ENCODE measurements around the gene POFUT1. TPM values are rescaled to one million over a fixed set of nuclear protein-coding genes. Genes with fewer than 3 reads are reported as not detected.

The POFUT1 gene
- total RNA-seq, 2 experiments from 2014 or later = 51.8 to 54.3 TPM

DNA sequence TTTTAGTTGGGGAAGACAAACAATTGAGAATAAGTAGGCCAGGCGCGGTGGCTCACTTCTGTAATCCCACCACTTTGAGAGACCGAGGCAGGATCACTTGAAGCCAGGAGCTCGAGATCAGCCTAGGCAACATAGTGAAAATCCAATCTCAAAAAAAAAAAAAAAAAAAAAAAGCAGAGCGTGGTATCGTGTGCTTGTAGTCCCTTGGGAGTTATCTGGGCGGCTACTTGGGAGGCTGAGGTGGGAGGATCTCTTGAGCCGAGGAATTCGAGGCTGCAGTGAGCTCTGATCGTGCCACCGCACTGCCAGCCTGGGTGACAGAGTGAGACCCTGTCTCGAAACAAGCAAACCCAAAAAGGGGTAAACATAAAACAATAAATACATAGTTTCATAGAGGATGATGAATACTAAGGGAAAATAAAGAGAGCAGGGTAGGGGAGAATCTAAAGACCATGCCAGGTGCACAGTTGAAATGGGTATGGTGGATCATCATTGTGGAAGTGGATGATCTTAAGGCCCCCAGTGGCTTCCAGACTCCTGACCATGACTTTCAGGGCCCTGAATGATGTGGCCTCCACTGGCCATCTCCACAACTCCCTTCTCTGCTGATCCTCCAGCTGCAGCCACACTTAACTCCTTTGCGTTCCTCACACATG is 947 bp downstream of the POFUT1 start:
- DNase-seq (no peak), ATAC-seq (no peak)
- H3K4me1 Mint-ChIP-seq = peaks cover 56% of the 10 kb centered on the region
- H3K36me3 Mint-ChIP-seq (ENCODE audit: low read depth) = peaks cover 76% of the 10 kb centered on the region
- intact Hi-C loops (cut with DNase I, micrococcal nuclease) = loop anchor here (5.0 to 10.0 kb wide), 4 partner anchors 101 to 759 kb away; partner anchors contain the start of genes BCL2L1 (in 1 of the 2) and TM9SF4 (in 1 of the 2)
- H3K27me3 Mint-ChIP-seq = no peaks in the 10 kb centered on the region
- H3K4me3 Mint-ChIP-seq = peak overlapping the region; percentile 89
- CTCF ChIA-PET = interaction anchor here (0.8 to 1.1 kb wide), 3 partner anchors 10 to 149 kb away, joined by 3 read pairs; partner anchors contain the start of gene ASXL1
- H3K9me3 Mint-ChIP-seq (ENCODE audit: low read depth) = no peaks in the 10 kb centered on the region
- H3K27ac Mint-ChIP-seq = peak overlapping the region; percentile 86
- POLR2A ChIA-PET = interaction anchor here (0.7 kb wide), 2 partner anchors 92 to 137 kb away, joined by 3 read pairs; no protein-coding TSS in a partner anchor

DNA sequence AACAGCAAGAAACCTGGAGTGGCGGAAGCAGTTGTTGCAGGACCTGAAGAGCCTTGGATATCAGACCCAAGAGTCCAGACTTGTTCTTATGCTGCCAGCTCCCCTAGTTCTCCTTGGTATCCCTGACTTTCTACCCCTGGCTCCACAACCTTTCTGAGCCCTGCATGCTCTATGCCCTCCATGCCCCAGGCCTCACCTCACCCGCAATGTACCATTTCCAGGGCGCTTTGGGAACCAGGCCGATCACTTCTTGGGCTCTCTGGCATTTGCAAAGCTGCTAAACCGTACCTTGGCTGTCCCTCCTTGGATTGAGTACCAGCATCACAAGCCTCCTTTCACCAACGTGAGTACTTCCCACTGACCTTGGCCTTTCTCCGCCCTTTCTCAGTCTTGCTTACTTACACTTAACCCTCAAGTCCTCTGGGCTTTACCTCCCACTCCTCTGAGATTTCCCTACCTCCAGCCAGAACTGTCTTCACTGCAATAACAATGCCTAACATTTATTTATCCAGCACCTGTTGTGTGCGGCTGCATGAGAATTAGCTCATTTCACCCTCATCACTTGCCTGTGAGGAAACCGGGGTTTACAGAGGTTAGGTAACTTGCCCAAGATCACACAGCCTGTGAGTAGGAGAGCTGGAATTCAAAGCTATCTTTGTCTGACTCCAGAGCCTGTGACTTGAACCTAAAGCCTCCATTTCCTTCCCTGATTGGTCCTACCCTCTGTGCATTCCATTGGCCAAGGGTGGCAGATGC is 2.3 kb downstream of the POFUT1 start:
- peaks cover 78% of the 10 kb centered on the region for H3K36me3 Mint-ChIP-seq (ENCODE audit: low read depth)
- intact Hi-C loops (cut with DNase I, micrococcal nuclease) = loop anchor here (5.0 to 10.0 kb wide), 4 partner anchors 103 to 757 kb away; partner anchors contain the start of genes BCL2L1 (in 1 of the 2) and TM9SF4 (in 1 of the 2)
- no peaks in the 10 kb centered on the region for H3K27me3 Mint-ChIP-seq
- CTCF ChIA-PET = interaction anchor here (0.6 to 0.7 kb wide), 2 partner anchors 107 to 246 kb away, joined by 3 read pairs; no protein-coding TSS in a partner anchor
- no peak for DNase-seq
- H3K27ac Mint-ChIP-seq = peak overlapping the region; percentile 86
- H3K4me1 Mint-ChIP-seq = peaks cover 51% of the 10 kb centered on the region
- POLR2A ChIA-PET = interaction anchor here (0.5 to 1.4 kb wide), 3 partner anchors 38 to 77 kb away, joined by 3 to 7 read pairs (median 4); no protein-coding TSS in a partner anchor
- no peak for ATAC-seq
- H3K4me3 Mint-ChIP-seq = peak overlapping the region; percentile 89
- no peaks in the 10 kb centered on the region for H3K9me3 Mint-ChIP-seq (ENCODE audit: low read depth)

DNA sequence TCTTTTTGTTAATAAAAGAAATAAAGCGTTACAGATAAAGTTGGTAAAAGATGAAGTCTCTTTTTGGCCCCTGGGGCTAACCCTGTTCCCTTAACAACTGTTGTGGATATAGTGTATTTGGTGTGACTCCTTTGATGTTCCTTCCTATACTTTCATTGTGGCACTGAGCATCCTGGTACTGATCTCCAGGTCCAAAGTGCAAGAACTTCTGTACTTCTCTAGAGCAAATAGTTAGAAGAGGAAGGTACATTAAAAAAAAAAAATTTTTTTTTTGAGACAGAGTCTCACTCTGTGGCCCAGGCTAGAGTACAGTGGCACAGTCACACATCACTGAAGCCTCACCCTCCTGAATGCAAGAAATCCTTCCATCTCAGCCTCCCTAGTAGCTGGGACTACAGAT is 6.2 kb downstream of the POFUT1 start:
- intact Hi-C loops (cut with DNase I, micrococcal nuclease) = no loop called here
- Mint-ChIP-seq H3K27ac (no peak overlapping the region), H3K9me3 (ENCODE audit: low read depth) (no peaks in the 10 kb centered on the region), H3K36me3 (ENCODE audit: low read depth) (peaks cover 82% of the 10 kb centered on the region), H3K4me1 (peaks cover 45% of the 10 kb centered on the region), H3K4me3 (no peak overlapping the region), H3K27me3 (no peaks in the 10 kb centered on the region)
- ATAC-seq (no peak), DNase-seq (no peak)
- ChIA-PET CTCF (interaction anchor here (0.8 to 1.3 kb wide), 2 partner anchors 8 to 265 kb away, joined by 3 read pairs; no protein-coding TSS in a partner anchor), POLR2A (no interaction called here)

- H3K36me3 Mint-ChIP-seq (ENCODE audit: low read depth) = peaks cover 80% of the 10 kb centered on the region
- H3K4me3 Mint-ChIP-seq = no peak overlapping the region
- POLR2A ChIA-PET = no interaction called here
- no peaks in the 10 kb centered on the region for H3K27me3 Mint-ChIP-seq
- H3K27ac Mint-ChIP-seq = no peak overlapping the region
- ATAC-seq (no peak), DNase-seq (no peak)
- intact Hi-C loops (cut with DNase I, micrococcal nuclease) = no loop called here
- CTCF ChIA-PET = interaction anchor here (1.0 kb wide), 1 partner anchor 16 kb away, joined by 3 read pairs; no protein-coding TSS in a partner anchor
- H3K4me1 Mint-ChIP-seq = peaks cover 36% of the 10 kb centered on the region
- H3K9me3 Mint-ChIP-seq (ENCODE audit: low read depth) = no peaks in the 10 kb centered on the region
Measured at GRCh38 chr20:32215147-32215546, 7.5 kb downstream of the POFUT1 start.

GRCh38 chr20:32215729-32216128 is 8.0 kb downstream of the POFUT1 start:
- ChIA-PET POLR2A (no interaction called here), CTCF (interaction anchor here (1.0 kb wide), 1 partner anchor 15 kb away, joined by 3 read pairs; no protein-coding TSS in a partner anchor)

GRCh38 chr20:32216179-32217142 is 8.8 kb downstream of the POFUT1 start:
- POLR2A ChIA-PET = no interaction called here
- Mint-ChIP-seq H3K36me3 (ENCODE audit: low read depth) (peaks cover 77% of the 10 kb centered on the region), H3K4me3 (no peak overlapping the region), H3K27ac (no peak overlapping the region), H3K4me1 (peaks cover 24% of the 10 kb centered on the region), H3K27me3 (no peaks in the 10 kb centered on the region), H3K9me3 (ENCODE audit: low read depth) (no peaks in the 10 kb centered on the region)
- DNase-seq (no peak), ATAC-seq (no peak)
- CTCF ChIA-PET = interaction anchor here (1.0 kb wide), 1 partner anchor 15 kb away, joined by 3 read pairs; no protein-coding TSS in a partner anchor
- intact Hi-C loops (cut with DNase I, micrococcal nuclease) = no loop called here

More at GRCh38 chr20:32215729-32216128, 8.0 kb downstream of the POFUT1 start:
- Mint-ChIP-seq H3K4me3 (no peak overlapping the region), H3K27me3 (no peaks in the 10 kb centered on the region), H3K36me3 (ENCODE audit: low read depth) (peaks cover 77% of the 10 kb centered on the region), H3K9me3 (ENCODE audit: low read depth) (no peaks in the 10 kb centered on the region), H3K4me1 (peaks cover 30% of the 10 kb centered on the region), H3K27ac (no peak overlapping the region)
- intact Hi-C loops (cut with DNase I, micrococcal nuclease) = no loop called here
- DNase-seq (no peak), ATAC-seq (no peak)

DNA sequence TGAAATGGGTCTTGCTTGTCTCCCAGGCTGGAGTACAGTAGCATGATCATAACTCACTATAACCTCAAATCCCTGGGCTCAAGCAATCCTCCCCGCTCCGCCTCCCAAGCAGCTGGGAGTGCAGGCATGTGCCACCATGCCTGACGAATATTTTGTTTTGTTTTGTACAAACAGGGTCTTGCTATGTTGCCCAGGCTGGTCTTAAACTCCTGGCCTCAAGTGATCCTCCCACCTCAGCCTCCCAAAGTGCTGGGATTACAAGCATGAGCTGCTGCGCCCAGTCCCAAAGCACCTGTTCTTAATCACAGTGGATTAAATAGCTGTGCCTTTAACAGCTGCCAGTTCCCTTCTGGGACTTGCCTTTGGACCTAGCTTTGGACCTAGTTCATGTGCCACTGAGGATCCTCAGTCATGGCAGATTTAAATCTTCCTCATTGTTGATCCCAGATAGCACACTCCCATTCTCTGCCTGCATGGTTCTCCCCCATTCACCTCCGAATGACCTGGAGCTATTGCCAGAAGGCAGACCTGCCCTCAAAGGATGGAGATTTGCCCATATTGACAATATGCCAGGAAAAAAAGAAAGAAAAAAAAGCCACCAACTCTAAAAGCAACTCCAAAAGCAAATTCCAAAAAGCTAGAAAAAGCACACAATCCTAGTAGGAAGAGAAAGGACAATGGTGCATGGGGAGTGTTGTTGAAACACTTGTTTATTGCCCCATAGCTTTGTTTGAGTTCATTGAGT is 10.6 kb downstream of the POFUT1 start:
- no peaks in the 10 kb centered on the region for H3K27me3 Mint-ChIP-seq
- peaks cover 15% of the 10 kb centered on the region for H3K4me1 Mint-ChIP-seq
- ATAC-seq = no peak
- H3K4me3 Mint-ChIP-seq = no peak overlapping the region
- ChIA-PET CTCF (interaction anchor here (0.7 to 1.2 kb wide), 3 partner anchors 10 to 566 kb away, joined by 3 read pairs; no protein-coding TSS in a partner anchor), POLR2A (no interaction called here)
- DNase-seq = no peak
- intact Hi-C loops (cut with DNase I, micrococcal nuclease) = no loop called here
- peaks cover 84% of the 10 kb centered on the region for H3K36me3 Mint-ChIP-seq (ENCODE audit: low read depth)
- peak overlapping the region; percentile 71 for H3K27ac Mint-ChIP-seq
- H3K9me3 Mint-ChIP-seq (ENCODE audit: low read depth) = no peaks in the 10 kb centered on the region

DNA sequence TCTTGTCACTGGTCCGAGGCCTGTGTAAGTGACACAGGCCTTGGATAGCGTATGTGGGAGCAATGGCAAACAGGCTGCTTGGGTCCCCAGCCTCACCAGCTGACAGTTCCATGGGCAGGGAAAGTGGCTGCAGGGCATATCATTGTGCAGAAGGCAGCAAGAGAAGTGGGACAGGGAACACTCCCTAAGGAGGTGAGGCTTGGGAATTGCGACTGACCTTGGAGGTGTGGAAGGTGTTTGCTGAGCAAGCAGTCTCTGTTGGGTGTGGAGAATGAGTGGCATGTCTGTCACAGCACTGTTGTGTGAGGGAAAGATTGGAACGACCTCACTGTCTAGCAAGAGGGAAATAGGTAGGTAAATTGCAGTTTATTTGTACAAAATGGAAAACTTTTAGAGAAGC is 16.8 kb downstream of the POFUT1 start:
- intact Hi-C loops (cut with DNase I, micrococcal nuclease) = no loop called here
- H3K4me3 Mint-ChIP-seq = no peak overlapping the region
- ChIA-PET POLR2A (interaction anchor here (0.7 kb wide), 1 partner anchor 22 kb away, joined by 6 read pairs; no protein-coding TSS in a partner anchor), CTCF (interaction anchor here (1.1 kb wide), 1 partner anchor 9 kb away, joined by 3 read pairs; no protein-coding TSS in a partner anchor)
- peaks cover 8% of the 10 kb centered on the region for H3K4me1 Mint-ChIP-seq
- peak overlapping the region; percentile 45 for H3K27ac Mint-ChIP-seq
- ATAC-seq (no peak), DNase-seq (no peak)
- peaks cover 81% of the 10 kb centered on the region for H3K36me3 Mint-ChIP-seq (ENCODE audit: low read depth)
- no peaks in the 10 kb centered on the region for H3K9me3 Mint-ChIP-seq (ENCODE audit: low read depth)
- no peaks in the 10 kb centered on the region for H3K27me3 Mint-ChIP-seq

DNA sequence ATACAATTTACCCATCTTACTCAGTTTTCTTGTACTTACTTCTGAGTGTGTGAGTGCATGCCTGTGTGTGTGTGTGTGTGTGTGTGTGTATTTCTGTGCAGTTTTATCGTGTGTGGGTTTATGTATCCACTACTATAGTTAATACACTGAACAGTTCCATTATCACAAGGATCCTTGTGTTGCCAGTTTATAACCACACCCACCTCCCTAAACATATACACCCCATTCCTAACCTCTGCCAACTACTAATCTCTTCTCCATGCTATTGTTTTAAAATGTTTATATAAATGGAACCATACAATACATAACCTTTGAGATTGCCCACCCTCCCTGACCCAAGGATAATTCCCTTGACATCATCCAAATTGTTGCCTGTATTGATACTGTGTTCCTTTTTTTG is 18.7 kb downstream of the POFUT1 start:
- H3K27me3 Mint-ChIP-seq = no peaks in the 10 kb centered on the region
- peaks cover 14% of the 10 kb centered on the region for H3K4me1 Mint-ChIP-seq
- no peak for ATAC-seq
- H3K9me3 Mint-ChIP-seq (ENCODE audit: low read depth) = no peaks in the 10 kb centered on the region
- peaks cover 78% of the 10 kb centered on the region for H3K36me3 Mint-ChIP-seq (ENCODE audit: low read depth)
- H3K27ac Mint-ChIP-seq = peak overlapping the region; percentile 62
- ChIA-PET POLR2A (no interaction called here), CTCF (no interaction called here)
- no peak for DNase-seq
- intact Hi-C loops (cut with DNase I, micrococcal nuclease) = no loop called here
- H3K4me3 Mint-ChIP-seq = no peak overlapping the region

DNA sequence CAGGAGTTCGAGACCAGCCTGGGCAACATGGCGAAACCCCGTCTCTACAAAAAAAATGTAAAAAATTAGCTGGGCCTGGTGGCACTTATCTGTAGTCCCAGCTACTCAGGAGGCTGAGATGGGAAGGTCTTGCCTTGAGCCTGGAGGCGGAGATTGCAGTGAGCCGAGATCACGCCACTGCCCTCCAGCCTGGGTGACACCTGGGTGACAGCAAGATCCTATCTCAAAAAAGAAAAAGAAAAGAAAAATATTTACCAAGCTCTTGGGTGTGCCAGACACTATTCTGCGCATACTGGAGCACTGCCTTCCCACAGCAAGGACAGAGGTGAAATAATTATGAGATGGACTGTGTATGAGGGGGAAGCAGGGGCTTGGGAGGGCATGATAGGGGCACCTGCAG is 19.6 kb downstream of the POFUT1 start:
- Mint-ChIP-seq H3K4me1 (peaks cover 24% of the 10 kb centered on the region), H3K27ac (peak overlapping the region; percentile 62), H3K4me3 (no peak overlapping the region), H3K36me3 (ENCODE audit: low read depth) (peaks cover 78% of the 10 kb centered on the region), H3K9me3 (ENCODE audit: low read depth) (no peaks in the 10 kb centered on the region), H3K27me3 (no peaks in the 10 kb centered on the region)
- no peak for ATAC-seq
- no peak for DNase-seq
- POLR2A ChIA-PET = no interaction called here
- CTCF ChIA-PET = no interaction called here
- intact Hi-C loops (cut with DNase I, micrococcal nuclease) = no loop called here

Data from activated CD4-positive, alpha-beta T cell treated with anti-CD3 and anti-CD28 coated beads for 36 hours (primary cell).